Measurements from ENCODE around the gene MPPED1.

MPPED1 gene

GRCh38 chr22:43498856-43499253, 87.0 kb downstream of the MPPED1 start:
- DNase-seq (ENCODE audit: low read depth), result no peak

GRCh38 chr22:43500792-43501785, 89.3 kb downstream of the MPPED1 start:
- no peak for DNase-seq (ENCODE audit: low read depth)

- no peak for DNase-seq (ENCODE audit: low read depth)
Observed at GRCh38 chr22:43501878-43502277, 90.1 kb downstream of the MPPED1 start.

GRCh38 chr22:43502306-43502874, 90.6 kb downstream of the MPPED1 start:
- DNase-seq (ENCODE audit: low read depth), result no peak

GRCh38 chr22:43504068-43504467, 92.3 kb downstream of the MPPED1 start:
- DNase-seq (ENCODE audit: low read depth), result no peak

- DNase-seq (ENCODE audit: low read depth), result no peak
Observed at GRCh38 chr22:43504666-43505261, 93.0 kb downstream of the MPPED1 start.

GRCh38 chr22:43505423-43505822, 93.6 kb downstream of the MPPED1 start:
- no peak for DNase-seq (ENCODE audit: low read depth)

- no peak for DNase-seq (ENCODE audit: low read depth)
Observed at GRCh38 chr22:43505896-43506295, 94.1 kb downstream of the MPPED1 start.

GRCh38 chr22:43506487-43506886, 94.7 kb downstream of the MPPED1 start:
- no peak for DNase-seq (ENCODE audit: low read depth)

- no peak for DNase-seq (ENCODE audit: low read depth)
Observed at GRCh38 chr22:43507235-43507634, 95.4 kb downstream of the MPPED1 start.

GRCh38 chr22:43508489-43508888, 96.7 kb downstream of the MPPED1 start:
- DNase-seq (ENCODE audit: low read depth), result no peak

GRCh38 chr22:43509337-43509736, 97.5 kb downstream of the MPPED1 start:
- DNase-seq (ENCODE audit: low read depth), result no peak

- DNase-seq (ENCODE audit: low read depth), result no peak
Observed at GRCh38 chr22:43510281-43511070, 98.7 kb downstream of the MPPED1 start.

- DNase-seq (ENCODE audit: low read depth), result no peak
Observed at GRCh38 chr22:43511276-43511910, 99.6 kb downstream of the MPPED1 start.

- no peak for DNase-seq (ENCODE audit: low read depth)
Observed at GRCh38 chr22:43512279-43512678, 100.5 kb downstream of the MPPED1 start.

GRCh38 chr22:43514476-43515157, 102.8 kb downstream of the MPPED1 start:
- no peak for DNase-seq (ENCODE audit: low read depth)

GRCh38 chr22:43515411-43515810, 103.6 kb downstream of the MPPED1 start:
- no peak for DNase-seq (ENCODE audit: low read depth)

- no peak for DNase-seq (ENCODE audit: low read depth)
Observed at GRCh38 chr22:43515902-43516301, 104.1 kb downstream of the MPPED1 start.

- DNase-seq (ENCODE audit: low read depth), result no peak
Observed at GRCh38 chr22:43516386-43516785, 104.6 kb downstream of the MPPED1 start.

GRCh38 chr22:43516996-43517635, 105.3 kb downstream of the MPPED1 start:
- DNase-seq (ENCODE audit: low read depth), result no peak

- no peak for DNase-seq (ENCODE audit: low read depth)
Observed at GRCh38 chr22:43520632-43521039, 108.8 kb downstream of the MPPED1 start.
